K562 (cell line): Measurements from ENCODE around the gene RTL10. TPM values are rescaled to one million over a fixed set of nuclear protein-coding genes. Genes with fewer than 3 reads are reported as not detected.

Experiments used
- CREM ChIP-seq: IDR thresholded peaks from 2 replicates; pipeline ENCODE4 v1.6.1; 2014; ENCODE audit warnings: antibody characterized with exemption, low read depth
- FOXK2 ChIP-seq, 2 experiments: fragments of 450-650 bp; IDR thresholded peaks in 1 of 2; conservative IDR thresholded peaks in 1 of 2; 2 replicates each; pipeline ENCODE4 v1.6.1; 2016; ENCODE audit warnings: low read depth in 2 of 2, mild to moderate bottlenecking in 1 of 2
- FUS ChIP-seq: fragments of 200-400 bp; formaldehyde crosslinking; optimal IDR thresholded peaks from 2 replicates; pipeline ENCODE3; 2017; ENCODE audit warnings: low read depth, low read length
- KLF16 ChIP-seq: IDR thresholded peaks from 2 replicates; pipeline ENCODE4 v1.6.1; 2016; ENCODE audit warnings: antibody characterized with exemption
- MAZ ChIP-seq, 2 experiments: fragments of 450-650 bp in 1 of 2; sonication (generic) in 1 of 2; formaldehyde crosslinking; IDR thresholded peaks in 1 of 2; conservative IDR thresholded peaks in 1 of 2; 2 replicates each; pipeline versions ENCODE4 v1.4.0 to v1.5.0; 2020; ENCODE audit warnings: mild to moderate bottlenecking in 1 of 2, missing genetic modification reagents in 1 of 2
- MCM5 ChIP-seq: fragments of 450-650 bp; IDR thresholded peaks from 2 replicates; pipeline ENCODE4 v1.6.1; 2016; ENCODE audit warnings: low read depth
- MTA2 ChIP-seq: fragments of 450-650 bp; IDR thresholded peaks from 2 replicates; pipeline ENCODE4 v1.6.1; 2016; ENCODE audit warnings: low read depth
- NKRF ChIP-seq: fragments of 450-650 bp; IDR thresholded peaks from 2 replicates; pipeline ENCODE4 v1.6.1; 2016; ENCODE audit warnings: borderline replicate concordance
- POLR2AphosphoS2 ChIP-seq: IDR thresholded peaks from 2 replicates; pipeline ENCODE4 v1.6.1; 2012; ENCODE audit warnings: low read length, improper control_type of control experiment
- SREBF2 ChIP-seq: sonication (generic); formaldehyde crosslinking; IDR thresholded peaks from 2 replicates; pipeline ENCODE4 v1.4.0; 2020; ENCODE audit warnings: mild to moderate bottlenecking, missing genetic modification reagents
- TCF7L2 ChIP-seq: fragments of 150-350 bp; IDR thresholded peaks from 2 replicates; pipeline ENCODE4 v1.6.1; 2016; ENCODE audit warnings: low read depth, mild to moderate bottlenecking, low read length, moderate library complexity
- U2AF2 ChIP-seq: fragments of 200-400 bp; formaldehyde crosslinking; optimal IDR thresholded peaks from 2 replicates; pipeline ENCODE3; 2017; ENCODE audit warnings: low read depth, mild to moderate bottlenecking, low read length
- ZFP1 ChIP-seq: fragments of 450-650 bp; formaldehyde crosslinking; IDR thresholded peaks from 2 replicates; pipeline ENCODE4 v1.4.0; 2020; ENCODE audit warnings: mild to moderate bottlenecking, mixed read lengths
- ZNF280A ChIP-seq: fragments of 450-650 bp; IDR thresholded peaks from 2 replicates; pipeline ENCODE4 v1.6.1; 2018; ENCODE audit warnings: mild to moderate bottlenecking, low read depth; ENCODE audit not compliant: partially characterized antibody
- ZNF778 ChIP-seq: fragments of 450-650 bp; formaldehyde crosslinking; IDR thresholded peaks from 2 replicates; pipeline ENCODE4 v1.4.0; 2020; ENCODE audit warnings: mild to moderate bottlenecking, moderate library complexity
- ZNF780A ChIP-seq: fragments of 250-450 bp; sonication (Bioruptor Pico); IDR thresholded peaks from 2 replicates; pipeline ENCODE4 v1.5.0; 2021; ENCODE audit warnings: mild to moderate bottlenecking
- ZNF79 ChIP-seq: fragments of 250-450 bp; sonication (Bioruptor Pico); IDR thresholded peaks from 2 replicates; pipeline ENCODE4 v1.4.0; 2020; ENCODE audit warnings: low read depth, mild to moderate bottlenecking, moderate library complexity
- ZNF830 ChIP-seq: fragments of 250-450 bp; sonication (Bioruptor Pico); IDR thresholded peaks from 2 replicates; pipeline ENCODE4 v1.5.0; 2021; ENCODE audit warnings: mild to moderate bottlenecking
- polyA plus RNA-seq, 8 experiments: library from polyadenylated mRNA; depleted of rRNA in 4 of 8; stranded (reverse) in 5 of 8; unstranded in 3 of 8; fragments of >200 nt; fragmentation: Nextera tagmentation in 2 of 8; fragmentation: Illumina TruSeq in 1 of 8; extraction: Ambion mirVana in 2 of 8; extraction: Trizol in 1 of 8; gene quantifications; 2 replicates each; pipeline versions ENCODE4 v1.2.1 to v1.2.3, GENCODE V29; 2011 to 2014; ENCODE audit warnings: inconsistent platforms in 1 of 8, missing spikeins in 1 of 8
- total RNA-seq, 7 experiments: library from RNA; depleted of rRNA in 6 of 7; stranded (reverse); fragments of >200 nt in 6 of 7; fragmentation: Illumina TruSeq in 2 of 7; extraction: Trizol in 2 of 7; gene quantifications; 2 replicates each; pipeline versions ENCODE4 v1.2.1 to v1.2.3, GENCODE V29; 2011 to 2021; ENCODE audit warnings: low replicate concordance in 1 of 7
- TF ChIP-seq, protein P1 (sequence below): sonication (generic); formaldehyde crosslinking; IDR thresholded peaks from 2 replicates; pipeline ENCODE4 v1.8.1; 2023; ENCODE audit warnings: mild to moderate bottlenecking, missing genetic modification reagents, moderate library complexity
- TF ChIP-seq, protein P2 (sequence below): IDR thresholded peaks from 2 replicates; pipeline ENCODE4 v1.6.1; 2012; ENCODE audit warnings: low read depth, low read length, improper control_type of control experiment, borderline replicate concordance

Gene RTL10
- total and polyA plus RNA-seq, 9 of the 15 experiments (the other 6 are each of a cell fraction or from before 2014, with no cell fraction given) = 19.8 to 75.5 (median 32.5) TPM

DNA sequence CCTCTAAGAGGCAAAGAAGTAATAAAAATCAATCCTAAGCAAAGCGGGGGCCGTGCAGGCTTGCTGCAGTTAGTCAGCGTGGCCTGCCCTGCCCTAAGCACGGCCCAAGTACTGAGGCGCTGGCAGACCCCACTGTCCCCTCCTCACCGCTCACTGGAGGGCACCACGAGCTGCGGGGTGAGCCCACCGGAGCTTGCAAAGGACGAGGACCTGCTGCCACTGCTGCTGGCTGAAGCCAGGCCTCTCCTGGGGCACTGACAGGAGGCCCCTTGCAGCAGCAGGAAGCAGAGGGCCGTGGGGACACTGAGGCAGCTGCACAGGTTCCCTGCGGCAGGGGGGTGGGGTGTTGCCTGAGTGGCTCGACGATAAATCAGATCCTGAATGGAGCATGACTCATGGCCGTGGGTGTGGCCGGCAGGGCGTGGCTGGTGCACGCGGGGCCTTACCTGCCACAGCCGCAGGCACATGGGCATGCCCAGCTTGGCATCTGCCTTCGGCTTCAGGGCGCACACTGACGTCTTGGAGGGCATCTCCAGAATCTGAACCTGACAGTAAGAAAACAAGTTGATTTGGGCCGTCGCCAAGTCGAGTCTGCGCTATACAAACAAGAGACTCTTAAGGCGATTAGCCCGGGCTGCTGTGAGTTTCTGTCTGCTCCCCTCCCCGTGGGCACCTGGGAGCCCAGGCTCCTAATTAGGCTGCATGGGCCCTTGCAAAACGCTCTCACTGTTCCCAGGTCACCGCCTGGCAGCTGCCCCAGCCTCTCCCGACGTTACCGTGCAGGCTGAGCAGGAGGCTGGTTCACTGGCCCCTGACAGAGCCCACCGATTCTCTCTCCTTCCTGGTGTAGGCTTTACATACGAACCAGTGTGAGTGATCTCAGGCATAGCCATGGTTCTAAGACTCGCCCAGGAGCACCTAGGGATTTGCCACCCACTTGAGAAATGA is 48.2 kb downstream of the RTL10 start (continued):
- no peak for TF ChIP-seq TCF7L2
- no peak for TF ChIP-seq POLR2AphosphoS2
- no peak for TF ChIP-seq ZNF280A
- TF ChIP-seq SREBF2 (CRISPR knock-in tag) = no peak
- TF ChIP-seq NKRF = peak; percentile 88; the same call in 1 of the 2 replicates
- no peak for TF ChIP-seq U2AF2
- TF ChIP-seq, protein P1, sequence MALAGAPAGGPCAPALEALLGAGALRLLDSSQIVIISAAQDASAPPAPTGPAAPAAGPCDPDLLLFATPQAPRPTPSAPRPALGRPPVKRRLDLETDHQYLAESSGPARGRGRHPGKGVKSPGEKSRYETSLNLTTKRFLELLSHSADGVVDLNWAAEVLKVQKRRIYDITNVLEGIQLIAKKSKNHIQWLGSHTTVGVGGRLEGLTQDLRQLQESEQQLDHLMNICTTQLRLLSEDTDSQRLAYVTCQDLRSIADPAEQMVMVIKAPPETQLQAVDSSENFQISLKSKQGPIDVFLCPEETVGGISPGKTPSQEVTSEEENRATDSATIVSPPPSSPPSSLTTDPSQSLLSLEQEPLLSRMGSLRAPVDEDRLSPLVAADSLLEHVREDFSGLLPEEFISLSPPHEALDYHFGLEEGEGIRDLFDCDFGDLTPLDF = peak; percentile 12; the same call in 1 of the 2 replicates
- TF ChIP-seq CREM = peak; percentile 87
- no peak for TF ChIP-seq FUS
- peak; percentile 52 to 70; a peak in 3 of 4 replicates for TF ChIP-seq FOXK2 (conservative IDR thresholded peaks at IDR 0.05 in 1 of 2, IDR thresholded peaks at IDR 0.05 in 1 of 2; ENCODE audit: low read depth in 2 of 2)
- TF ChIP-seq MTA2 = peak; percentile 29; the same call in 1 of the 2 replicates
- TF ChIP-seq MAZ (CRISPR knock-in tag; conservative IDR thresholded peaks at IDR 0.05 in 1 of 2, IDR thresholded peaks at IDR 0.05 in 1 of 2) = peak in 1 of 2 experiments; percentile 68; a peak in 2 of 4 replicates
- no peak for TF ChIP-seq ZNF778 (CRISPR knock-in tag)
- TF ChIP-seq KLF16 = no peak
- no peak for TF ChIP-seq ZNF780A (CRISPR knock-in tag)
- no peak for TF ChIP-seq ZNF830 (CRISPR knock-in tag)
- TF ChIP-seq ZNF79 (CRISPR knock-in tag) = no peak
- TF ChIP-seq, protein P2, sequence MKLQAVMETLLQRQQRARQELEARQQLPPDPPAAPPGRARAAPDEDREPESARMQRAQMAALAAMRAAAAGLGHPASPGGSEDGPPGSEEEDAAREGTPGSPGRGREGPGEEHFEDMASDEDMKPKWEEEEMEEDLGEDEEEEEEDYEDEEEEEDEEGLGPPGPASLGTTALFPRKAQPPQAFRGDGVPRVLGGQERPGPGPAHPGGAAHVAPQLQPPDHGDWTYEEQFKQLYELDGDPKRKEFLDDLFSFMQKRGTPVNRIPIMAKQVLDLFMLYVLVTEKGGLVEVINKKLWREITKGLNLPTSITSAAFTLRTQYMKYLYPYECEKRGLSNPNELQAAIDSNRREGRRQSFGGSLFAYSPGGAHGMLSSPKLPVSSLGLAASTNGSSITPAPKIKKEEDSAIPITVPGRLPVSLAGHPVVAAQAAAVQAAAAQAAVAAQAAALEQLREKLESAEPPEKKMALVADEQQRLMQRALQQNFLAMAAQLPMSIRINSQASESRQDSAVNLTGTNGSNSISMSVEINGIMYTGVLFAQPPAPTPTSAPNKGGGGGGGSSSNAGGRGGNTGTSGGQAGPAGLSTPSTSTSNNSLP = peak; percentile 87; the same call in 1 of the 2 replicates
- no peak for TF ChIP-seq ZFP1
- no peak for TF ChIP-seq MCM5
